A549 treated with RU486 at 1 μM for 4 hours (cell line): ENCODE data around the gene USP6. TPM values are rescaled to one million over a fixed set of nuclear protein-coding genes. Genes with fewer than 3 reads are reported as not detected.

ENCODE experiments used
- total RNA-seq: library from RNA; stranded (reverse); fragments of 200-300 nt; extraction: Qiagen RNA extraction; gene quantifications from 5 replicates; pipeline ENCODE4 v1.2.3, GENCODE V29; 2022; ENCODE audit warnings: low read depth

USP6 gene
- total RNA-seq: 0.02 to 0.05 TPM (median 0.03 TPM) in 3 of 5 replicates, not detected in the others

GRCh38 chr17:5115673-5116651 lies at the start of gene USP6:
Gene USP6, plus strand, starts transcription at chr17:5116032. Its CDS starts 14,336 bp downstream, at chr17:5130368.

GRCh38 chr17:5078106-5079028 lies 37.5 kb upstream of the USP6 start, which contains the start of gene ZFP3:
Gene ZFP3, plus strand, starts transcription at chr17:5078467. Its CDS starts 13,038 bp downstream, at chr17:5091505.

GRCh38 chr17:5111402-5112204 lies 4.2 kb upstream of the USP6 start, which contains the start of gene ZNF232:
Gene ZNF232, minus strand, starts transcription at chr17:5111878. Its CDS starts 56 bp downstream, at chr17:5111822.

GRCh38 chr17:5191541-5192417 lies 75.9 kb downstream of the USP6 start, which contains the start of gene ZNF594:
Gene ZNF594, minus strand, starts transcription at chr17:5191868. Its CDS starts 7,612 bp downstream, at chr17:5184256.

Other genes starting within 250 kb of the USP6 start
- 0.15 to 0.35 TPM (median 0.30 TPM) in 5 replicates for gene C17orf107, start 216.5 kb upstream of the USP6 start, total RNA-seq
- gene CHRNE, start 212.9 kb upstream of the USP6 start, total RNA-seq: 0.05 to 0.15 TPM (median 0.08 TPM) in 3 of 5 replicates, not detected in the others
- gene GP1BA, start 183.8 kb upstream of the USP6 start, total RNA-seq: not detected in 5 replicates
- gene SLC25A11, start 176.0 kb upstream of the USP6 start, total RNA-seq: 51.1 to 79.7 TPM (median 75.4 TPM) in 5 replicates
- gene RNF167, start 175.8 kb upstream of the USP6 start, total RNA-seq: 88.1 to 164 TPM (median 124 TPM) in 5 replicates
- 2,878 to 3,154 TPM (median 3,052 TPM) in 5 replicates for gene PFN1, start 167.5 kb upstream of the USP6 start, total RNA-seq
- gene ENO3, start 164.9 kb upstream of the USP6 start, total RNA-seq: 50.7 to 68.1 TPM (median 55.2 TPM) in 5 replicates
- gene SPAG7, start 148.2 kb upstream of the USP6 start, total RNA-seq: 72.8 to 95.3 TPM (median 75.3 TPM) in 5 replicates
- 20.9 to 36.6 TPM (median 32.9 TPM) in 5 replicates for gene CAMTA2, start 128.4 kb upstream of the USP6 start, total RNA-seq
- gene INCA1, start 118.5 kb upstream of the USP6 start, total RNA-seq: 1.4 to 3.1 TPM (median 1.6 TPM) in 5 replicates
- 100 to 115 TPM (median 110 TPM) in 5 replicates for gene KIF1C, start 118.1 kb upstream of the USP6 start, total RNA-seq
- 0.41 to 1.00 TPM (median 0.51 TPM) in 5 replicates for gene SLC52A1, start 80.6 kb upstream of the USP6 start, total RNA-seq
- 0.71 to 0.99 TPM (median 0.95 TPM) in 5 replicates for gene ZFP3, start 37.6 kb upstream of the USP6 start, total RNA-seq
- 4.5 to 5.0 TPM (median 4.6 TPM) in 5 replicates for gene ZNF232, start 4.2 kb upstream of the USP6 start, total RNA-seq
- gene ZNF594, start 75.8 kb downstream of the USP6 start, total RNA-seq: 0.90 to 1.9 TPM (median 1.6 TPM) in 5 replicates
- gene SCIMP, start 118.8 kb downstream of the USP6 start, total RNA-seq: not detected in 5 replicates
- 38.7 to 47.0 TPM (median 42.5 TPM) in 5 replicates for gene RABEP1, start 166.3 kb downstream of the USP6 start, total RNA-seq